Measurements from ENCODE around the gene TMX2. TPM values are rescaled to one million over a fixed set of nuclear protein-coding genes. Genes with fewer than 3 reads are reported as not detected.
A peak's percentile ranks its signal among the peaks of the same experiment; 100 is the strongest.

Gene TMX2
- total and polyA plus RNA-seq, 9 of the 15 experiments (the other 6 are each of a cell fraction or from before 2014, with no cell fraction given), result 176 to 433 (median 227) TPM

DNA sequence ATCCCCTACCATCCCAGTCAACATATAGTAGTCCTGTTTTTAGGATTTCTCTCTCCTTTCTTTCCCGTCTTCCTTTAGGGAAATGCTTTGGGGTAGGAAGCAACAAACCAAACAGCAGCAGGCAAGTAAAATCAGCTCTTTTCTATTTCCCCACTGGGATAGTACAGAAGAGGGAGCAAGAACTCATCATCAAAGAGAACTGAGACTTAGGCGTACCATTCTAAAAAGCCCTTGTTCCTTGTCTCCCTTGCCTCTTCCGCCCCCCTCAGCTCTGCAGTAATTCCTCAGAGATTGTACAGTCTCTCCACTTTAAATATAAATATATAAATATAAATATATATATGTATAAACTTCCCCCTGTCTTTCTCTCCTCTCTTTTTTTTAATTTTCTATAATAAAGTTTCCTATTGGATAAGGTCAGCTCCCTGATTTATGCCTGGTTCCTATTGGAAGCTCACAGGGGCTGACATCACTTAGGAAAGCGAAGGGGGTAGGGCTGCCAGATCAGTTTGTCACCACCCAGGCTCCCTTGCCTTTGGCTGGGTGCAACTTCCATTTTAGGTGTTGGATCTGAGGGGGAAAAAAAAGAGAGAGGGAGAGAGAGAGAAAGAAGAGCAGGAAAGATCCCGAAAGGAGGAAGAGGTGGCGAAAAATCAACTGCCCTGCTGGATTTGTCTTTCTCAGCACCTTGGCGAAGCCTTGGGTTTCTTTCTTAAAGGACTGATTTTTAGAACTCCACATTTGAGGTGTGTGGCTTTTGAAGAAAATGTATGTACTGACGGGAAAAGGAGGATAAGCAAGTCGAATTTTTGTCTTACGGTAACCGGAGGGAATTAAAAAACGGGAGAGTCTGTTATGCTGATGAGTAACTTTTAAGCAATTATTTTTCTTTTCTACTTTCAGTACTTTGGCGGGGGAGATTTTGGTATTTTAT, 49.2 kb downstream of the TMX2 start, which contains the start of gene CTNND1 (continued):
- TF ChIP-seq, protein P1, sequence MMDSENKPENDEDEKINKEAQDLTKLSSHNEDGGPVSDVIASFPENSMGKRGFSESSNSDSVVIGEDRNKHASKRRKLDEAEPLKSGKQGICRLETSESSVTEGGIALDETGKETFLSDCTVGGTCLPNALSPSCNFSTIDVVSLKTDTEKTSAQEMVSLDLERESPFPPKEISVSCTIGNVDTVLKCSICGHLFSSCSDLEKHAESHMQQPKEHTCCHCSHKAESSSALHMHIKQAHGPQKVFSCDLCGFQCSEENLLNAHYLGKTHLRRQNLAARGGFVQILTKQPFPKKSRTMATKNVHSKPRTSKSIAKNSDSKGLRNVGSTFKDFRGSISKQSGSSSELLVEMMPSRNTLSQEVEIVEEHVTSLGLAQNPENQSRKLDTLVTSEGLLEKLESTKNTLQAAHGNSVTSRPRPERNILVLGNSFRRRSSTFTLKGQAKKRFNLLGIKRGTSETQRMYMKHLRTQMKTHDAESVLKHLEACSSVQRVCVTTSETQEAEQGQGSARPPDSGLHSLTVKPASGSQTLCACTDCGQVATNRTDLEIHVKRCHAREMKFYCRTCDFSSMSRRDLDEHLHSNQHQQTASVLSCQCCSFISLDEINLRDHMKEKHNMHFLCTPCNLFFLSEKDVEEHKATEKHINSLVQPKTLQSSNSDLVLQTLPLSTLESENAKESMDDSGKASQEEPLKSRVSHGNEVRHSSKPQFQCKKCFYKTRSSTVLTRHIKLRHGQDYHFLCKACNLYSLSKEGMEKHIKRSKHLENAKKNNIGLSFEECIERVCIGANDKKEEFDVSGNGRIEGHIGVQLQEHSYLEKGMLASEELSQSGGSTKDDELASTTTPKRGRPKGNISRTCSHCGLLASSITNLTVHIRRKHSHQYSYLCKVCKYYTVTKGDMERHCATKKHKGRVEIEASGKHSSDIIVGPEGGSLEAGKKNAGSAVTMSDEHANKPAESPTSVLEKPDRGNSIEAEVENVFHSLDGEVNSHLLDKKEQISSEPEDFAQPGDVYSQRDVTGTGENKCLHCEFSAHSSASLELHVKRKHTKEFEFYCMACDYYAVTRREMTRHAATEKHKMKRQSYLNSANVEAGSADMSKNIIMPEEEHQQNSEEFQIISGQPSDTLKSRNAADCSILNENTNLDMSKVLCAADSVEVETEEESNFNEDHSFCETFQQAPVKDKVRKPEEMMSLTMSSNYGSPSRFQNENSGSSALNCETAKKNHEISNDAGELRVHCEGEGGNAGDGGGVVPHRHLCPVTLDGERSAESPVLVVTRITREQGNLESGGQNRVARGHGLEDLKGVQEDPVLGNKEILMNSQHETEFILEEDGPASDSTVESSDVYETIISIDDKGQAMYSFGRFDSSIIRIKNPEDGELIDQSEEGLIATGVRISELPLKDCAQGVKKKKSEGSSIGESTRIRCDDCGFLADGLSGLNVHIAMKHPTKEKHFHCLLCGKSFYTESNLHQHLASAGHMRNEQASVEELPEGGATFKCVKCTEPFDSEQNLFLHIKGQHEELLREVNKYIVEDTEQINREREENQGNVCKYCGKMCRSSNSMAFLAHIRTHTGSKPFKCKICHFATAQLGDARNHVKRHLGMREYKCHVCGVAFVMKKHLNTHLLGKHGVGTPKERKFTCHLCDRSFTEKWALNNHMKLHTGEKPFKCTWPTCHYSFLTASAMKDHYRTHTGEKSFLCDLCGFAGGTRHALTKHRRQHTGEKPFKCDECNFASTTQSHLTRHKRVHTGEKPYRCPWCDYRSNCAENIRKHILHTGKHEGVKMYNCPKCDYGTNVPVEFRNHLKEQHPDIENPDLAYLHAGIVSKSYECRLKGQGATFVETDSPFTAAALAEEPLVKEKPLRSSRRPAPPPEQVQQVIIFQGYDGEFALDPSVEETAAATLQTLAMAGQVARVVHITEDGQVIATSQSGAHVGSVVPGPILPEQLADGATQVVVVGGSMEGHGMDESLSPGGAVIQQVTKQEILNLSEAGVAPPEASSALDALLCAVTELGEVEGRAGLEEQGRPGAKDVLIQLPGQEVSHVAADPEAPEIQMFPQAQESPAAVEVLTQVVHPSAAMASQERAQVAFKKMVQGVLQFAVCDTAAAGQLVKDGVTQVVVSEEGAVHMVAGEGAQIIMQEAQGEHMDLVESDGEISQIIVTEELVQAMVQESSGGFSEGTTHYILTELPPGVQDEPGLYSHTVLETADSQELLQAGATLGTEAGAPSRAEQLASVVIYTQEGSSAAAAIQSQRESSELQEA (IDR thresholded peaks at IDR 0.05; ENCODE audit: low read depth), result no peak
- TF ChIP-seq RBFOX2 (IDR thresholded peaks at IDR 0.05; ENCODE audit: low read depth, low read length) (peak; percentile 57), ZNF232 (CRISPR knock-in tag; IDR thresholded peaks at IDR 0.05) (no peak), NFE2 (IDR thresholded peaks at IDR 0.05; ENCODE audit: low read depth) (no peak), EWSR1 (IDR thresholded peaks at IDR 0.05; ENCODE audit: borderline replicate concordance, low read depth, partially characterized antibody) (no peak), ZNF274 (IDR thresholded peaks at IDR 0.05; ENCODE audit: borderline replicate concordance, low read depth, low read length) (no peak), YBX1 (IDR thresholded peaks at IDR 0.05) (no peak), POLR2B (IDR thresholded peaks at IDR 0.05; ENCODE audit: low read depth, partially characterized antibody) (peak; percentile 91), RBM25 (IDR thresholded peaks at IDR 0.05; ENCODE audit: low read depth, low read length, severe bottlenecking) (peak; percentile 91), HCFC1 (IDR thresholded peaks at IDR 0.05; ENCODE audit: low read depth, low read length) (peak; percentile 49), NONO (IDR thresholded peaks at IDR 0.05; ENCODE audit: low read depth in 2 of 2, low read length in 1 of 2) (0 out of 4 replicates have a peak, but pooled peaks of 1 of the 2 experiments have one; percentile 6), TRIM28 (IDR thresholded peaks at IDR 0.05) (peak; percentile 67; the same call in 1 of the 2 replicates), KDM5B (IDR thresholded peaks at IDR 0.05; ENCODE audit: insufficient replicate concordance, low read depth, low read length) (peak; percentile 73), SRF (CRISPR knock-in tag; IDR thresholded peaks at IDR 0.05) (peak; percentile 58 to 94; a peak in 3 of 4 replicates), ZNF766 (CRISPR knock-in tag; conservative IDR thresholded peaks at IDR 0.05) (no peak; the same call in 1 of the 2 replicates), TCF3 (CRISPR knock-in tag; IDR thresholded peaks at IDR 0.05) (0 out of 2 replicates have a peak, but pooled peaks have one; percentile 9)
- TF ChIP-seq, protein P2, sequence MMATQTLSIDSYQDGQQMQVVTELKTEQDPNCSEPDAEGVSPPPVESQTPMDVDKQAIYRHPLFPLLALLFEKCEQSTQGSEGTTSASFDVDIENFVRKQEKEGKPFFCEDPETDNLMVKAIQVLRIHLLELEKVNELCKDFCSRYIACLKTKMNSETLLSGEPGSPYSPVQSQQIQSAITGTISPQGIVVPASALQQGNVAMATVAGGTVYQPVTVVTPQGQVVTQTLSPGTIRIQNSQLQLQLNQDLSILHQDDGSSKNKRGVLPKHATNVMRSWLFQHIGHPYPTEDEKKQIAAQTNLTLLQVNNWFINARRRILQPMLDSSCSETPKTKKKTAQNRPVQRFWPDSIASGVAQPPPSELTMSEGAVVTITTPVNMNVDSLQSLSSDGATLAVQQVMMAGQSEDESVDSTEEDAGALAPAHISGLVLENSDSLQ (IDR thresholded peaks at IDR 0.05), result peak; percentile 81
